SK-N-SH (cell line): Measurements from ENCODE around the gene C19orf73.
"Not testable (repeated sequence)": the region's sequence is repeated elsewhere in the genome, so short reads cannot be mapped to it uniquely, and the experiment has no call there.

Experiments used
- CHD2 ChIP-seq: fragments of 150-350 bp; IDR thresholded peaks from 2 replicates; pipeline ENCODE4 v1.6.1; 2018; ENCODE audit warnings: low read length; ENCODE audit not compliant: partially characterized antibody
- EP300 ChIP-seq, 2 experiments: IDR thresholded peaks; 2 replicates each; pipeline versions ENCODE4 v1.4.0 to v1.6.1; 2012; ENCODE audit warnings: borderline replicate concordance in 1 of 2, low read depth in 1 of 2, low read length in 1 of 2
- FOXJ3 ChIP-seq: sonication (generic); formaldehyde crosslinking; IDR thresholded peaks from 2 replicates; pipeline ENCODE4 v1.5.1; 2020; ENCODE audit warnings: mild to moderate bottlenecking, missing genetic modification reagents
- GABPA ChIP-seq: IDR thresholded peaks from 2 replicates; pipeline ENCODE4 v1.4.0; 2012; ENCODE audit warnings: low read depth, mild to moderate bottlenecking
- JUND ChIP-seq: IDR thresholded peaks from 2 replicates; pipeline ENCODE4 v1.4.0; 2012
- MEF2A ChIP-seq: IDR thresholded peaks from 2 replicates; pipeline ENCODE4 v1.4.0; 2012; ENCODE audit warnings: low read depth, borderline replicate concordance
- POLR2AphosphoS5 ChIP-seq: IDR thresholded peaks from 2 replicates; pipeline ENCODE4 v1.6.1; 2012; ENCODE audit warnings: low read depth, low read length
- RAD21 ChIP-seq: IDR thresholded peaks from 2 replicates; pipeline ENCODE4 v1.6.1; 2012; ENCODE audit warnings: mild to moderate bottlenecking, low read length
- TAF1 ChIP-seq: IDR thresholded peaks from 2 replicates; pipeline ENCODE4 v1.6.1; 2012; ENCODE audit warnings: low read depth, mild to moderate bottlenecking, low read length, moderate library complexity, borderline replicate concordance
- TF ChIP-seq, protein P1 (sequence below): fragments of 200-600 bp; sonication (generic); IDR thresholded peaks from 2 replicates; pipeline ENCODE4 v1.6.1; 2017; ENCODE audit warnings: antibody characterized with exemption, mild to moderate bottlenecking, moderate library complexity
- TF ChIP-seq, protein P2 (sequence below): fragments of 150-350 bp; IDR thresholded peaks from 2 replicates; pipeline ENCODE4 v1.6.1; 2017; ENCODE audit warnings: antibody characterized with exemption, low read length, low read depth, borderline replicate concordance
- TF ChIP-seq, protein P3 (sequence below): IDR thresholded peaks from 2 replicates; pipeline ENCODE4 v1.6.1; 2012; ENCODE audit warnings: mild to moderate bottlenecking, low read depth, low read length, moderate library complexity
- TF ChIP-seq, protein P4 (sequence below): IDR thresholded peaks from 2 replicates; pipeline ENCODE4 v1.4.0; 2012; ENCODE audit warnings: low read depth
- TF ChIP-seq, protein P5 (sequence below): IDR thresholded peaks from 2 replicates; pipeline ENCODE4 v1.4.0; 2012; ENCODE audit warnings: low read depth, borderline replicate concordance

DNA sequence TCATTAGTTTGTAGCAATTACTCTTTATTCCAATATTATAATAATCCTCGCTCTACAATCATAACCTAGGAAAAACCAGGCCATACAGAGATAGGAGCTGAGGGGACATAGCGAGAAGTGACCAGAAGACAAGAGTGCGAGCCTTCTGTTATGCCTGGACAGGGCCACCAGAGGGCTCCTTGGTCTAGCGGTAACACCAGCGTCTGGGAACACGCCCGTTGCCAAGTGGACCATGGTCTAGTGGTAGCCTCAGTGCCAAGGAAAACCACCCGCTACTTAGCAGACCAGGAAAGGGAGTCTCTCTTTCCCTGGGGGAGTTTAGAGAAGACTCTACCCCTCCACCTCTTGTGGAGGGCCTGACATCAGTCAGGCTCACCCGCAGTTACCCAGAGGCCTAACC is 44.1 kb downstream of the C19orf73 start:
- TF ChIP-seq EP300 (IDR thresholded peaks at IDR 0.05; ENCODE audit: borderline replicate concordance in 1 of 2, low read depth in 1 of 2, low read length in 1 of 2); POLR2AphosphoS5; TAF1; CHD2; JUND; FOXJ3 (CRISPR knock-in tag); GABPA; MEF2A: not testable (repeated sequence)
- TF ChIP-seq, protein P1, sequence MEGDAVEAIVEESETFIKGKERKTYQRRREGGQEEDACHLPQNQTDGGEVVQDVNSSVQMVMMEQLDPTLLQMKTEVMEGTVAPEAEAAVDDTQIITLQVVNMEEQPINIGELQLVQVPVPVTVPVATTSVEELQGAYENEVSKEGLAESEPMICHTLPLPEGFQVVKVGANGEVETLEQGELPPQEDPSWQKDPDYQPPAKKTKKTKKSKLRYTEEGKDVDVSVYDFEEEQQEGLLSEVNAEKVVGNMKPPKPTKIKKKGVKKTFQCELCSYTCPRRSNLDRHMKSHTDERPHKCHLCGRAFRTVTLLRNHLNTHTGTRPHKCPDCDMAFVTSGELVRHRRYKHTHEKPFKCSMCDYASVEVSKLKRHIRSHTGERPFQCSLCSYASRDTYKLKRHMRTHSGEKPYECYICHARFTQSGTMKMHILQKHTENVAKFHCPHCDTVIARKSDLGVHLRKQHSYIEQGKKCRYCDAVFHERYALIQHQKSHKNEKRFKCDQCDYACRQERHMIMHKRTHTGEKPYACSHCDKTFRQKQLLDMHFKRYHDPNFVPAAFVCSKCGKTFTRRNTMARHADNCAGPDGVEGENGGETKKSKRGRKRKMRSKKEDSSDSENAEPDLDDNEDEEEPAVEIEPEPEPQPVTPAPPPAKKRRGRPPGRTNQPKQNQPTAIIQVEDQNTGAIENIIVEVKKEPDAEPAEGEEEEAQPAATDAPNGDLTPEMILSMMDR = peak; percentile 50
- TF ChIP-seq RAD21 = peak; percentile 60
- TF ChIP-seq, protein P2, sequence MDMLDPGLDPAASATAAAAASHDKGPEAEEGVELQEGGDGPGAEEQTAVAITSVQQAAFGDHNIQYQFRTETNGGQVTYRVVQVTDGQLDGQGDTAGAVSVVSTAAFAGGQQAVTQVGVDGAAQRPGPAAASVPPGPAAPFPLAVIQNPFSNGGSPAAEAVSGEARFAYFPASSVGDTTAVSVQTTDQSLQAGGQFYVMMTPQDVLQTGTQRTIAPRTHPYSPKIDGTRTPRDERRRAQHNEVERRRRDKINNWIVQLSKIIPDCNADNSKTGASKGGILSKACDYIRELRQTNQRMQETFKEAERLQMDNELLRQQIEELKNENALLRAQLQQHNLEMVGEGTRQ = not testable (repeated sequence)
- TF ChIP-seq, protein P3, sequence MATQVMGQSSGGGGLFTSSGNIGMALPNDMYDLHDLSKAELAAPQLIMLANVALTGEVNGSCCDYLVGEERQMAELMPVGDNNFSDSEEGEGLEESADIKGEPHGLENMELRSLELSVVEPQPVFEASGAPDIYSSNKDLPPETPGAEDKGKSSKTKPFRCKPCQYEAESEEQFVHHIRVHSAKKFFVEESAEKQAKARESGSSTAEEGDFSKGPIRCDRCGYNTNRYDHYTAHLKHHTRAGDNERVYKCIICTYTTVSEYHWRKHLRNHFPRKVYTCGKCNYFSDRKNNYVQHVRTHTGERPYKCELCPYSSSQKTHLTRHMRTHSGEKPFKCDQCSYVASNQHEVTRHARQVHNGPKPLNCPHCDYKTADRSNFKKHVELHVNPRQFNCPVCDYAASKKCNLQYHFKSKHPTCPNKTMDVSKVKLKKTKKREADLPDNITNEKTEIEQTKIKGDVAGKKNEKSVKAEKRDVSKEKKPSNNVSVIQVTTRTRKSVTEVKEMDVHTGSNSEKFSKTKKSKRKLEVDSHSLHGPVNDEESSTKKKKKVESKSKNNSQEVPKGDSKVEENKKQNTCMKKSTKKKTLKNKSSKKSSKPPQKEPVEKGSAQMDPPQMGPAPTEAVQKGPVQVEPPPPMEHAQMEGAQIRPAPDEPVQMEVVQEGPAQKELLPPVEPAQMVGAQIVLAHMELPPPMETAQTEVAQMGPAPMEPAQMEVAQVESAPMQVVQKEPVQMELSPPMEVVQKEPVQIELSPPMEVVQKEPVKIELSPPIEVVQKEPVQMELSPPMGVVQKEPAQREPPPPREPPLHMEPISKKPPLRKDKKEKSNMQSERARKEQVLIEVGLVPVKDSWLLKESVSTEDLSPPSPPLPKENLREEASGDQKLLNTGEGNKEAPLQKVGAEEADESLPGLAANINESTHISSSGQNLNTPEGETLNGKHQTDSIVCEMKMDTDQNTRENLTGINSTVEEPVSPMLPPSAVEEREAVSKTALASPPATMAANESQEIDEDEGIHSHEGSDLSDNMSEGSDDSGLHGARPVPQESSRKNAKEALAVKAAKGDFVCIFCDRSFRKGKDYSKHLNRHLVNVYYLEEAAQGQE = not testable (repeated sequence)
- TF ChIP-seq, protein P4, sequence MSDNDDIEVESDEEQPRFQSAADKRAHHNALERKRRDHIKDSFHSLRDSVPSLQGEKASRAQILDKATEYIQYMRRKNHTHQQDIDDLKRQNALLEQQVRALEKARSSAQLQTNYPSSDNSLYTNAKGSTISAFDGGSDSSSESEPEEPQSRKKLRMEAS = not testable (repeated sequence)
- TF ChIP-seq, protein P5, sequence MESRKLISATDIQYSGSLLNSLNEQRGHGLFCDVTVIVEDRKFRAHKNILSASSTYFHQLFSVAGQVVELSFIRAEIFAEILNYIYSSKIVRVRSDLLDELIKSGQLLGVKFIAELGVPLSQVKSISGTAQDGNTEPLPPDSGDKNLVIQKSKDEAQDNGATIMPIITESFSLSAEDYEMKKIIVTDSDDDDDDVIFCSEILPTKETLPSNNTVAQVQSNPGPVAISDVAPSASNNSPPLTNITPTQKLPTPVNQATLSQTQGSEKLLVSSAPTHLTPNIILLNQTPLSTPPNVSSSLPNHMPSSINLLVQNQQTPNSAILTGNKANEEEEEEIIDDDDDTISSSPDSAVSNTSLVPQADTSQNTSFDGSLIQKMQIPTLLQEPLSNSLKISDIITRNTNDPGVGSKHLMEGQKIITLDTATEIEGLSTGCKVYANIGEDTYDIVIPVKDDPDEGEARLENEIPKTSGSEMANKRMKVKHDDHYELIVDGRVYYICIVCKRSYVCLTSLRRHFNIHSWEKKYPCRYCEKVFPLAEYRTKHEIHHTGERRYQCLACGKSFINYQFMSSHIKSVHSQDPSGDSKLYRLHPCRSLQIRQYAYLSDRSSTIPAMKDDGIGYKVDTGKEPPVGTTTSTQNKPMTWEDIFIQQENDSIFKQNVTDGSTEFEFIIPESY = not testable (repeated sequence)
